ENCODE measurements around the gene NBPF3.

GRCh38 chr1:21457654-21458053 is 17.7 kb downstream of the NBPF3 start:
- TF ChIP-seq POLR2A (IDR thresholded peaks at IDR 0.05; ENCODE audit: low read depth, low read length) (no peak), TAF1 (IDR thresholded peaks at IDR 0.05; ENCODE audit: borderline replicate concordance, low read depth, low read length) (no peak)
